HUES64 (cell line): Measurements from ENCODE around the gene RAET1E.
"Not testable (repeated sequence)": the region's sequence is repeated elsewhere in the genome, so short reads cannot be mapped to it uniquely, and the experiment has no call there.

Experiments
- H3K27ac ChIP-seq: 2 replicates; pipeline ENCODE4 v1.7.0; 2013; ENCODE audit warnings: low read depth, low read length, inconsistent platforms
- H3K27me3 ChIP-seq: 2 replicates; pipeline ENCODE4 v1.6.1; 2013; ENCODE audit warnings: mild to moderate bottlenecking, low read length; ENCODE audit not compliant: insufficient read depth
- H3K36me3 ChIP-seq: 2 replicates; pipeline ENCODE4 v1.6.1; 2013; ENCODE audit warnings: mild to moderate bottlenecking, low read length; ENCODE audit not compliant: insufficient read depth
- H3K4me1 ChIP-seq: 2 replicates; pipeline ENCODE4 v1.6.1; 2013; ENCODE audit warnings: mild to moderate bottlenecking, low read length, moderate library complexity; ENCODE audit not compliant: insufficient read depth
- H3K4me3 ChIP-seq: 2 replicates; pipeline ENCODE4 v1.5.1; 2013; ENCODE audit warnings: mild to moderate bottlenecking, low read length, moderate library complexity
- H3K9ac ChIP-seq: 2 replicates; pipeline ENCODE4 v1.6.1; 2013; ENCODE audit warnings: mild to moderate bottlenecking, low read depth, low read length
- H3K9me3 ChIP-seq: 2 replicates; pipeline ENCODE4 v1.6.1; 2013; ENCODE audit warnings: low read depth, low read length; ENCODE audit not compliant: insufficient read depth
- WGBS: fragments of 150-250, 120-280 bp; methylation state at CpG from one replicate; pipeline ENCODE4 v1.1.7; 2013; ENCODE audit warnings: missing lambda C conversion rate; 5-methylcytosine and 5-hydroxymethylcytosine counted together

RAET1E gene

GRCh38 chr6:149938571-149939355, 40.9 kb upstream of the RAET1E start:
- H3K27me3 ChIP-seq: peaks cover 99% of the 10 kb centered on the region
- no peak overlapping the region for H3K27ac ChIP-seq
- no peak overlapping the region; the same call in 1 of the 2 replicates for H3K9ac ChIP-seq
- H3K36me3 ChIP-seq: no peaks in the 10 kb centered on the region
- peak overlapping the region; percentile 49 for H3K4me3 ChIP-seq
- peaks cover 3% of the 10 kb centered on the region; the same call in 1 of the 2 replicates for H3K9me3 ChIP-seq
- no peaks in the 10 kb centered on the region for H3K4me1 ChIP-seq
- WGBS: 2% methylated on average over 58 of the region's 58 CpGs

GRCh38 chr6:149938013-149938570, 40.2 kb upstream of the RAET1E start:
- peaks cover 99% of the 10 kb centered on the region for H3K27me3 ChIP-seq
- WGBS: 4% methylated on average over 15 of the region's 20 CpGs

GRCh38 chr6:149936743-149937142, 38.8 kb upstream of the RAET1E start:
- H3K36me3 ChIP-seq: no peaks in the 10 kb centered on the region
- no peak overlapping the region for H3K9ac ChIP-seq
- no peak overlapping the region for H3K4me3 ChIP-seq
- H3K27me3 ChIP-seq: peaks cover 95% of the 10 kb centered on the region
- no peaks in the 10 kb centered on the region for H3K4me1 ChIP-seq
- 44% methylated on average over 2 of the region's 2 CpGs for WGBS
- H3K9me3 ChIP-seq: peaks cover 3% of the 10 kb centered on the region; the same call in 1 of the 2 replicates
- H3K27ac ChIP-seq: no peak overlapping the region

More at GRCh38 chr6:149938013-149938570, 40.2 kb upstream of the RAET1E start:
- not testable (repeated sequence) for H3K27ac ChIP-seq, H3K4me1 ChIP-seq, H3K9me3 ChIP-seq, H3K36me3 ChIP-seq, H3K9ac ChIP-seq
- H3K4me3 ChIP-seq: peak overlapping the region; percentile 49

- H3K27me3 ChIP-seq: peaks cover 95% of the 10 kb centered on the region
- 46% methylated on average over 2 of the region's 2 CpGs for WGBS
- peaks cover 3% of the 10 kb centered on the region; the same call in 1 of the 2 replicates for H3K9me3 ChIP-seq
- no peaks in the 10 kb centered on the region for H3K36me3 ChIP-seq
- H3K4me1 ChIP-seq: no peaks in the 10 kb centered on the region
- no peak overlapping the region for H3K27ac ChIP-seq
- H3K9ac ChIP-seq: no peak overlapping the region
- H3K4me3 ChIP-seq: no peak overlapping the region
Observed at GRCh38 chr6:149935668-149936067, 37.8 kb upstream of the RAET1E start.

GRCh38 chr6:149935246-149935645, 37.3 kb upstream of the RAET1E start:
- H3K4me3 ChIP-seq: no peak overlapping the region
- peaks cover 95% of the 10 kb centered on the region for H3K27me3 ChIP-seq

GRCh38 chr6:149934249-149935156, 36.6 kb upstream of the RAET1E start:
- WGBS: 43% methylated on average over 11 of the region's 11 CpGs
- Histone ChIP-seq H3K4me1 (no peaks in the 10 kb centered on the region), H3K27ac (no peak overlapping the region), H3K9ac (no peak overlapping the region), H3K27me3 (peaks cover 95% of the 10 kb centered on the region), H3K9me3 (peaks cover 3% of the 10 kb centered on the region; the same call in 1 of the 2 replicates), H3K36me3 (no peaks in the 10 kb centered on the region), H3K4me3 (no peak overlapping the region)

More at GRCh38 chr6:149935246-149935645, 37.3 kb upstream of the RAET1E start:
- Histone ChIP-seq H3K9me3 (peaks cover 3% of the 10 kb centered on the region; the same call in 1 of the 2 replicates), H3K9ac (no peak overlapping the region), H3K4me1 (no peaks in the 10 kb centered on the region), H3K36me3 (no peaks in the 10 kb centered on the region), H3K27ac (no peak overlapping the region)
- whole genome bisulfite sequencing: 38% methylated on average over 4 of the region's 4 CpGs

GRCh38 chr6:149933461-149933860, 35.5 kb upstream of the RAET1E start:
- H3K9ac ChIP-seq: no peak overlapping the region
- peaks cover 92% of the 10 kb centered on the region for H3K27me3 ChIP-seq
- H3K9me3 ChIP-seq: peaks cover 2% of the 10 kb centered on the region; the same call in 1 of the 2 replicates
- H3K36me3 ChIP-seq: no peaks in the 10 kb centered on the region
- H3K4me1 ChIP-seq: no peaks in the 10 kb centered on the region
- H3K4me3 ChIP-seq: no peak overlapping the region
- WGBS: 42% methylated on average over 3 of the region's 3 CpGs
- H3K27ac ChIP-seq: no peak overlapping the region

GRCh38 chr6:149933036-149933435, 35.1 kb upstream of the RAET1E start:
- Histone ChIP-seq H3K27me3 (peaks cover 88% of the 10 kb centered on the region), H3K9me3 (no peaks in the 10 kb centered on the region), H3K9ac (no peak overlapping the region), H3K36me3 (no peaks in the 10 kb centered on the region), H3K4me3 (no peak overlapping the region), H3K4me1 (no peaks in the 10 kb centered on the region), H3K27ac (no peak overlapping the region)
- WGBS: 61% methylated on average over 5 of the region's 5 CpGs

GRCh38 chr6:149931501-149931900, 33.6 kb upstream of the RAET1E start:
- no peak overlapping the region for H3K27ac ChIP-seq
- WGBS: 74% methylated on average over 6 of the region's 6 CpGs
- no peak overlapping the region for H3K9ac ChIP-seq
- H3K9me3 ChIP-seq: no peaks in the 10 kb centered on the region
- peaks cover 80% of the 10 kb centered on the region for H3K27me3 ChIP-seq
- no peak overlapping the region for H3K4me3 ChIP-seq
- no peaks in the 10 kb centered on the region for H3K36me3 ChIP-seq
- H3K4me1 ChIP-seq: no peaks in the 10 kb centered on the region

- Histone ChIP-seq H3K27ac (no peak overlapping the region), H3K36me3 (no peaks in the 10 kb centered on the region), H3K9me3 (no peaks in the 10 kb centered on the region), H3K27me3 (peaks cover 79% of the 10 kb centered on the region), H3K4me3 (no peak overlapping the region), H3K9ac (no peak overlapping the region), H3K4me1 (no peaks in the 10 kb centered on the region)
- 12% methylated on average over 3 of the region's 3 CpGs for WGBS
Observed at GRCh38 chr6:149929422-149929821, 31.5 kb upstream of the RAET1E start.

- WGBS: 87% methylated on average over 4 of the region's 4 CpGs
- not testable (repeated sequence) for H3K9ac ChIP-seq, H3K4me3 ChIP-seq, H3K27ac ChIP-seq, H3K9me3 ChIP-seq, H3K4me1 ChIP-seq, H3K36me3 ChIP-seq
- H3K27me3 ChIP-seq: peaks cover 84% of the 10 kb centered on the region
Observed at GRCh38 chr6:149927025-149927424, 29.1 kb upstream of the RAET1E start.
